ENCODE results near the gene IFNA2. TPM values are rescaled to one million over a fixed set of nuclear protein-coding genes. Genes with fewer than 3 reads are reported as not detected.

Gene IFNA2
- total RNA-seq, 1 donor, result not detected

GRCh38 chr9:21357479-21358460 is 27.4 kb downstream of the IFNA2 start:
- H3K27ac ChIP-seq (ENCODE audit: low read depth, low read length), result no peak overlapping the region
- peak overlapping the region; percentile 92 for H2AFZ ChIP-seq (ENCODE audit: low read length)
- H3K27me3 ChIP-seq (ENCODE audit: insufficient read depth, low read length), result peaks cover 17% of the 10 kb centered on the region
- H3K4me3 ChIP-seq (ENCODE audit: insufficient read depth, low read length), result peak overlapping the region; percentile 62
- peak; percentile 52 for DNase-seq (ENCODE audit: insufficient read length, low spot score, missing footprints)
- no peak for TF ChIP-seq CTCF (IDR thresholded peaks at IDR 0.05; ENCODE audit: extremely low read depth, low read depth, low read length)
- peak overlapping the region; percentile 83 for H3K4me2 ChIP-seq (ENCODE audit: insufficient read depth, low read length)
- H3K36me3 ChIP-seq (ENCODE audit: insufficient read depth, low read length), result no peaks in the 10 kb centered on the region
- no peaks in the 10 kb centered on the region for H4K20me1 ChIP-seq (ENCODE audit: insufficient read depth, low read length)
- H3K9me3 ChIP-seq (ENCODE audit: low read depth, low read length), result no peaks in the 10 kb centered on the region
- no peaks in the 10 kb centered on the region for H3K79me2 ChIP-seq (ENCODE audit: insufficient read depth, low read length)
- H3K4me1 ChIP-seq (ENCODE audit: insufficient read depth, low read length), result no peaks in the 10 kb centered on the region

- H3K9me3 ChIP-seq (ENCODE audit: low read depth, low read length), result no peaks in the 10 kb centered on the region
- no peaks in the 10 kb centered on the region for H4K20me1 ChIP-seq (ENCODE audit: insufficient read depth, low read length)
- H3K79me2 ChIP-seq (ENCODE audit: insufficient read depth, low read length), result no peaks in the 10 kb centered on the region
- no peak for TF ChIP-seq CTCF (IDR thresholded peaks at IDR 0.05; ENCODE audit: extremely low read depth, low read depth, low read length)
- H2AFZ ChIP-seq (ENCODE audit: low read length), result no peak within 1 kb of the TSS
- no peak within 1 kb of the TSS for H3K27ac ChIP-seq (ENCODE audit: low read depth, low read length)
- H3K4me1 ChIP-seq (ENCODE audit: insufficient read depth, low read length), result no peaks in the 10 kb centered on the region
- peaks cover 25% of the 10 kb centered on the region for H3K27me3 ChIP-seq (ENCODE audit: insufficient read depth, low read length)
- no peak within 1 kb of the TSS for H3K4me3 ChIP-seq (ENCODE audit: insufficient read depth, low read length)
- no peaks in the 10 kb centered on the region for H3K36me3 ChIP-seq (ENCODE audit: insufficient read depth, low read length)
- H3K4me2 ChIP-seq (ENCODE audit: insufficient read depth, low read length), result no peak within 1 kb of the TSS
- no peak for DNase-seq (ENCODE audit: insufficient read length, low spot score, missing footprints)
Measured at GRCh38 chr9:21350787-21351186, 34.4 kb downstream of the IFNA2 start, which contains the start of gene IFNA6. Gene IFNA6, minus strand, starts transcription at chr9:21350887. Its CDS starts 0 bp downstream, at chr9:21350887.

DNA sequence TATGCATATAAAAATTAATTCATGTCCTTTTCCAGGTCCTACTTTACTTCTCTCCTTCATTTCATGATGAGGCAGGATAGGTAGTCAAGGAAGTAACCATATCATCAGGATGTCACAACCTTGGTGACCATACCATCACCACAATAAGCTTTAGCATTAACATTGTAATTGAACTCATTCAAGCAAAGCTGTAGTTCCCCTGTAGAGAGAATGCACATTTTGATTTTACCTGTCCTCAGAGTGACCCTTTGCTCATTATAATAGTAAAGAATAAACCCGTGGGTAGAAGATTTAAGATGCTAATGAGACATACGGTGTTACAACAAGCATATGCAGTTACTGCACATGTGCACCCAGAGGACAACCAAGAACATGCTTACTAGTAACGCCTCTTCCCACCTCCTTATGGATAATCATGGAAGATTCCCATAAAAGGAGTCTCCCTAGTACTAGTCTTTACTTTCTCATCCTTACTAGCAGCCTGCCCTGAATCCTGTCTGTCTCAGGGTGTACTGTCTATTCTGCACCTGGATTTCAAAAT is 36.7 kb downstream of the IFNA2 start:
- Histone ChIP-seq H3K27ac (ENCODE audit: low read depth, low read length) (no peak overlapping the region), H3K79me2 (ENCODE audit: insufficient read depth, low read length) (no peaks in the 10 kb centered on the region), H3K4me3 (ENCODE audit: insufficient read depth, low read length) (no peak overlapping the region), H3K4me2 (ENCODE audit: insufficient read depth, low read length) (no peak overlapping the region), H2AFZ (ENCODE audit: low read length) (no peak overlapping the region), H3K36me3 (ENCODE audit: insufficient read depth, low read length) (no peaks in the 10 kb centered on the region), H4K20me1 (ENCODE audit: insufficient read depth, low read length) (no peaks in the 10 kb centered on the region), H3K9me3 (ENCODE audit: low read depth, low read length) (no peaks in the 10 kb centered on the region), H3K27me3 (ENCODE audit: insufficient read depth, low read length) (peaks cover 14% of the 10 kb centered on the region), H3K4me1 (ENCODE audit: insufficient read depth, low read length) (no peaks in the 10 kb centered on the region)
- no peak for TF ChIP-seq CTCF (IDR thresholded peaks at IDR 0.05; ENCODE audit: extremely low read depth, low read depth, low read length)
- no peak for DNase-seq (ENCODE audit: insufficient read length, low spot score, missing footprints)

DNA sequence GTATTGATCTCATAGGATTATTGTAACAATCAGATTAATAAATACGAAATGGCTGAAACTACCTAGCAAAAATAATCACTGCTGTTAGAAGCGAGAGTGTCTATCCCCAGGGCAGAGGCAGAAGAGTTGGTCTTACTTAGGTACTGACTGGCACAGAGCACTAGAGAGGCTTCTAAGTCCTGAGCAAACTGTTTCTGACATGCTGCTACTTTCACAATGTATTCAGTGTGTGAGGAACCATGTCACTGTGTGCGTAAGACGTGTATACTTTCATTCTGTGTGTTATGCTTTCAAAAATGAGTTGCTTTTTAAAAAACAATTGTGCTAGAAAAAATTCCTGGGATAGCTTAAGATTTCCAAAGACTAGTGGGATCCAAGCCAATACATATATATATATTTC is 44.5 kb downstream of the IFNA2 start:
- H3K27ac ChIP-seq (ENCODE audit: low read depth, low read length), result no peak overlapping the region
- no peaks in the 10 kb centered on the region for H3K79me2 ChIP-seq (ENCODE audit: insufficient read depth, low read length)
- no peak for TF ChIP-seq CTCF (IDR thresholded peaks at IDR 0.05; ENCODE audit: extremely low read depth, low read depth, low read length)
- H3K36me3 ChIP-seq (ENCODE audit: insufficient read depth, low read length), result no peaks in the 10 kb centered on the region
- H4K20me1 ChIP-seq (ENCODE audit: insufficient read depth, low read length), result no peaks in the 10 kb centered on the region
- H2AFZ ChIP-seq (ENCODE audit: low read length), result no peak overlapping the region
- no peak overlapping the region for H3K4me2 ChIP-seq (ENCODE audit: insufficient read depth, low read length)
- no peak overlapping the region for H3K4me3 ChIP-seq (ENCODE audit: insufficient read depth, low read length)
- H3K9me3 ChIP-seq (ENCODE audit: low read depth, low read length), result no peaks in the 10 kb centered on the region
- DNase-seq (ENCODE audit: insufficient read length, low spot score, missing footprints), result no peak
- H3K27me3 ChIP-seq (ENCODE audit: insufficient read depth, low read length), result peaks cover 13% of the 10 kb centered on the region
- peaks cover 1% of the 10 kb centered on the region for H3K4me1 ChIP-seq (ENCODE audit: insufficient read depth, low read length)

Measured in osteoblast (primary cell).